Glutamatergic neuron (in vitro differentiated cells): ENCODE results near the gene HEMK1. TPM values are rescaled to one million over a fixed set of nuclear protein-coding genes. Genes with fewer than 3 reads are reported as not detected.
A peak's percentile ranks its signal among the peaks of the same experiment; 100 is the strongest.

Source experiments
- DNase-seq: peaks from one replicate; pipeline ENCODE4 v3.0.0; 2022
- H3K27ac Mint-ChIP-seq: one replicate; pipeline ENCODE4 v1.8.0; 2020; ENCODE audit warnings: mild to moderate bottlenecking, mixed read lengths, inconsistent platforms; ENCODE audit not compliant: unreplicated experiment
- H3K27me3 Mint-ChIP-seq: one replicate; pipeline ENCODE4 v1.8.0; 2020; ENCODE audit warnings: mild to moderate bottlenecking, moderate library complexity, mixed read lengths, inconsistent platforms; ENCODE audit not compliant: unreplicated experiment
- H3K36me3 Mint-ChIP-seq: one replicate; pipeline ENCODE4 v1.8.0; 2020; ENCODE audit warnings: mild to moderate bottlenecking, mixed read lengths, inconsistent platforms; ENCODE audit not compliant: unreplicated experiment
- H3K4me1 Mint-ChIP-seq: one replicate; pipeline ENCODE4 v1.8.0; 2020; ENCODE audit warnings: mild to moderate bottlenecking, low read depth, mixed read lengths, inconsistent platforms; ENCODE audit not compliant: unreplicated experiment
- H3K4me3 Mint-ChIP-seq: one replicate; pipeline ENCODE4 v1.8.0; 2020; ENCODE audit warnings: mild to moderate bottlenecking, mixed read lengths, inconsistent platforms; ENCODE audit not compliant: unreplicated experiment
- H3K9me3 Mint-ChIP-seq: one replicate; pipeline ENCODE4 v1.8.0; 2020; ENCODE audit warnings: mild to moderate bottlenecking, moderate library complexity, mixed read lengths, inconsistent platforms; ENCODE audit not compliant: unreplicated experiment
- total RNA-seq: library from RNA; stranded (reverse); fragmentation: NEBNext Ultra II Directional; extraction: Animal tissue kit (Norgen Biotek cat#: 25700); gene quantifications from one replicate; pipeline ENCODE4 v1.2.1, GENCODE V29; 2021; ENCODE audit not compliant: unreplicated experiment
- TF ChIP-seq, protein P1 (sequence below): fragments of 200-600 bp; sonication (generic); IDR thresholded peaks from one replicate; pipeline ENCODE4 v1.5.0; 2021; ENCODE audit not compliant: partially characterized antibody, unreplicated experiment

The HEMK1 gene
- total RNA-seq, 1 donor from 2014 or later, result 21.1 TPM

DNA sequence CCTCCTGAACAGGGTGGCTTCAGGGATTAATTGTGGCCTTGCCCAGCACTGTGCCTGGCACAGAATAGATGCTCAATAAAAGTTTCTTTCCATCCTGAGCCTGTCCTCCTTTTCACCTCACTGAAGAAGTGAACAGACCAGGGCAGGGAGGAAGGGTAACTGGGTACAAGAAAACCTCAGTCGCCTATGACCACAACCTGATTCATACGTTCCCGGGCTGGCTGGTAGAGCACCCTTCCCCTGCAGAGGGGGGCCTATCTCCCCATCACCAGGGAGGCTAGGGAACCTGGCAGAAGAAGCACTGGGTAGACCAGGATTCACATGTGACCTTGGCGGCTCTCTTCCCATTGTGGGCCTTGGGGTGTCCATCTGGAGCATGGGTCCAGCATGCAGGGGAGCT is 38.1 kb upstream of the HEMK1 start:
- peaks cover 10% of the 10 kb centered on the region for H3K9me3 Mint-ChIP-seq
- no peaks in the 10 kb centered on the region for H3K36me3 Mint-ChIP-seq
- no peak for DNase-seq
- no peak overlapping the region for H3K4me3 Mint-ChIP-seq
- peaks cover 16% of the 10 kb centered on the region for H3K27me3 Mint-ChIP-seq
- TF ChIP-seq, protein P1, sequence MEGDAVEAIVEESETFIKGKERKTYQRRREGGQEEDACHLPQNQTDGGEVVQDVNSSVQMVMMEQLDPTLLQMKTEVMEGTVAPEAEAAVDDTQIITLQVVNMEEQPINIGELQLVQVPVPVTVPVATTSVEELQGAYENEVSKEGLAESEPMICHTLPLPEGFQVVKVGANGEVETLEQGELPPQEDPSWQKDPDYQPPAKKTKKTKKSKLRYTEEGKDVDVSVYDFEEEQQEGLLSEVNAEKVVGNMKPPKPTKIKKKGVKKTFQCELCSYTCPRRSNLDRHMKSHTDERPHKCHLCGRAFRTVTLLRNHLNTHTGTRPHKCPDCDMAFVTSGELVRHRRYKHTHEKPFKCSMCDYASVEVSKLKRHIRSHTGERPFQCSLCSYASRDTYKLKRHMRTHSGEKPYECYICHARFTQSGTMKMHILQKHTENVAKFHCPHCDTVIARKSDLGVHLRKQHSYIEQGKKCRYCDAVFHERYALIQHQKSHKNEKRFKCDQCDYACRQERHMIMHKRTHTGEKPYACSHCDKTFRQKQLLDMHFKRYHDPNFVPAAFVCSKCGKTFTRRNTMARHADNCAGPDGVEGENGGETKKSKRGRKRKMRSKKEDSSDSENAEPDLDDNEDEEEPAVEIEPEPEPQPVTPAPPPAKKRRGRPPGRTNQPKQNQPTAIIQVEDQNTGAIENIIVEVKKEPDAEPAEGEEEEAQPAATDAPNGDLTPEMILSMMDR, result no peak
- no peak overlapping the region for H3K27ac Mint-ChIP-seq
- H3K4me1 Mint-ChIP-seq, result peaks cover 26% of the 10 kb centered on the region

DNA sequence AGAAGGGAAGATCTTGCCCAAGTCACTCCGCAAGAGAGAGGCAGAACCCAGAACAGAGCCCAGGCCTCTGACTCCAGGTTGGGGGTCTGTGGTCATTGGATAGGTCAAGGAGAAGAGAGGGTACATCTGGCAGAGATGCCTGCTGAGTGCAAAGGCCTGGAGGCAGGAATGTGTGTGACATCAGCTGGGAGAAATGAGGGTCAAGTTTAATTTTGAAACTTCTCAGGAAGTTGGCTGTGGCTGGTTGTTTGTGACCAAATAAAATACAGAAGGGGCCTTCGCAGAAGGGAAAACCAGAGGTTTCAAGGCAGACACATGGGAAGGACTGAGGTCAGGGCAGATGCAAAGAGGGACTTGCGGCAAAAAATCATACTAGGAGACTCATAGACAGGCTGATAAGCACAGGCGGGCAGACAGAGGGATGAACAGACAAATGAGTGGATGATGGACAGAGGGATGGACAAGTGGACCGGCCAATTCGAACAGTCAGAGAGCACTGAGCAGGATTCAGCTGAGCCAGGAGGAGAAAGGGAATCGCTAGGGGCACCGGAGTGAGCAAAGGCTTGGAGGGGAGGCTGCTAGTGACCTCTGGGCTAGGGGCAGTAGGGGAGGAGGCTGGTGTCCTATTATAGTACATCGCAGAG is 37.1 kb upstream of the HEMK1 start:
- H3K4me3 Mint-ChIP-seq, result no peak overlapping the region
- peak overlapping the region; percentile 5 for H3K27ac Mint-ChIP-seq
- H3K27me3 Mint-ChIP-seq, result peaks cover 17% of the 10 kb centered on the region
- H3K36me3 Mint-ChIP-seq, result no peaks in the 10 kb centered on the region
- peaks cover 26% of the 10 kb centered on the region for H3K4me1 Mint-ChIP-seq
- TF ChIP-seq, protein P1, result no peak
- H3K9me3 Mint-ChIP-seq, result peaks cover 10% of the 10 kb centered on the region
- no peak for DNase-seq

DNA sequence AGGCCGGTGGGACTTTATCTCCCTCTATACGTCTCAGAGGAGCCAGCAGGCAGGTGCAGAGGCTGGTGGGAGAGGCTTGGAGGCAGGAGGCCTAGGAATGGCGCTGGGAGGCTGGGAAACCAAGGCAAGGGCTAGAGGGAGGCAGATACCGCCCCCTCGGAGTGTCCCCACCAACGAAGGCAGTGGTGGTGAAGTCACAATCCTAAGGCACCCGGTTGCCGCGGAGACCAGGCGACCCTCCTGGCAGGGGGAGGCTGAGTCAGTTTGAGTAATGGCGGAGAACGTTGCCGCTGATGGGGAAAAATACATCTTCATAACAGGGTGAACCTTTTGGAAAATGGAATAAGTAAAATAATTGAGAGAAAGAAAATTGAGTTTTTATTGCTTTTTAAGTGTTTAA is 36.0 kb upstream of the HEMK1 start:
- TF ChIP-seq, protein P1, result no peak
- Mint-ChIP-seq H3K4me1 (peaks cover 26% of the 10 kb centered on the region), H3K4me3 (no peak overlapping the region), H3K27me3 (peaks cover 18% of the 10 kb centered on the region), H3K9me3 (peaks cover 10% of the 10 kb centered on the region), H3K36me3 (no peaks in the 10 kb centered on the region), H3K27ac (no peak overlapping the region)
- no peak for DNase-seq

DNA sequence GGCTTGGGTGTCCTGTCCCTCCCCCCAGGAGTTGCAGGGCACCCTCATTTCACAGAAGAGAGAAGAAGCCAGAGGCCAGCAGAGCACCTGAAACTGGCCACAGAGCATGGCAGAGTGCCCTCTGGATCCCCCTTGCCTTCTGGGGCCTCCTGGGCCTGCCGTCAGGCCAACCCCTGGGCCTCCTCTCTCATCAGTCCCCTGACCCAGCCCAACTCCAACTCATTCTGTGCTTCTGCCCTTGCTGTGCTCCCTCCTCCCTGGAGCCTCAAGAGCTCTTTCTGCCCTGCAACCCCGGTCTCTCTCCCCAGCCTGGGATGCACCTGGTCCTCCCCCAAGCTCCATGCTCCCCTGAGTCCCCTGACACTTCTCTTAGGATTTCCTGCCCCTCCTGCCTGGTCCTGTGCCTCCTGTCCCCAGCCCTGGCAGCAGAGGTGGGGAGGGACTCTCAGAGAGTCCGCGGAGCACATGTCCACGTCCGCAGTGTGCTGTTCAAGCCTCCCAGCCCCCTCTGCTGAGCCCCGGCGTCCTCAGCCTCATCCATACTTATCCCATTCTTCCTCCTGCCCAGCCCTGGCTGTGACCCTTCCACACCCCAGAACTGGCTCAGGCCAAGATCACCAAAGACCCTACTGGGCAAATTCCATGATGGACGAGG is 35.4 kb upstream of the HEMK1 start:
- no peaks in the 10 kb centered on the region for H3K36me3 Mint-ChIP-seq
- peaks cover 26% of the 10 kb centered on the region for H3K4me1 Mint-ChIP-seq
- DNase-seq, result no peak
- peaks cover 13% of the 10 kb centered on the region for H3K9me3 Mint-ChIP-seq
- no peak overlapping the region for H3K4me3 Mint-ChIP-seq
- H3K27ac Mint-ChIP-seq, result no peak overlapping the region
- TF ChIP-seq, protein P1, result no peak
- peaks cover 21% of the 10 kb centered on the region for H3K27me3 Mint-ChIP-seq

DNA sequence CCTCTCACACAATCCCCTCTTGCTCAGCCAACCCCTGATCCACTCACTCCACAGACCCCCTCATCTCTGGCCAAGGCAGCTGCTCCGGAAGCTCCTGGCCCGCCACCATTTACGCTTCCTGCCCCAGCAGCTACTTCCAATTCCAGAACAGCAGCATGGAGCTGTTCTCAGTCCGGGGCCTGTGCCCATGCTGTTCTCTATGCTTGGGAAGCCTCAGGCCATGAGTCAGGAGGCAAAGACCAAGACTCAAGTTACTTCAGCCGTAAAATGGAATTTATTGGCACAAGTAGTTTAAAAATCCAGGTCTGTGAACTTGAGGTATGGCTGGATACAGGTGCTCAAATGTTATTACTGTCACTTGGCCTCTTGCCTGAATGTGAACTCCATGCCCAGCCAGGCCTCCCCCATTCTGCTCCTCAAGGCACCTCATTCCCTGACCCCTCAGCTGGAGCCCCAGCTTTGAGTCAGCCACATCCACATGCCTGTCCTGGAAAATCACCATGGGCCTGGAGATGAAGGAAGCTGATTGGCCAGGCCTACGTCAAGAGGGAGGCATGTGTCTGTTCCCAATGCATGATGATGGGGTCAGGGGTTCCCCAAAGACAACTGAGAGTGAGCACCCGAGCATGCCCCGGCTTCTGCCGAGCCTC is 34.5 kb upstream of the HEMK1 start:
- no peak for DNase-seq
- H3K9me3 Mint-ChIP-seq, result peaks cover 13% of the 10 kb centered on the region

More for the DNA sequence above, 34.5 kb upstream of the HEMK1 start:
- no peak overlapping the region for H3K27ac Mint-ChIP-seq
- peaks cover 22% of the 10 kb centered on the region for H3K27me3 Mint-ChIP-seq
- TF ChIP-seq, protein P1, result no peak
- H3K4me3 Mint-ChIP-seq, result no peak overlapping the region
- no peaks in the 10 kb centered on the region for H3K36me3 Mint-ChIP-seq
- H3K4me1 Mint-ChIP-seq, result peaks cover 19% of the 10 kb centered on the region
